Activated B cell treated with CpG ODN at 0.5 μM for 24 hours (primary cell): Measurements from ENCODE around the gene ITGB2. TPM values are rescaled to one million over a fixed set of nuclear protein-coding genes. Genes with fewer than 3 reads are reported as not detected.

Experiments
- ATAC-seq: fragments of 200-7000 bp; cut with Tn5 transposase; one replicate; pipeline ENCODE4 v1.10.0; 2021; ENCODE audit warnings: low read depth, mild to moderate bottlenecking, moderate library complexity
- CTCF ChIA-PET: fragments of 350-600 bp; sonication (Branson Sonifier 250); formaldehyde crosslinking; loops from one replicate; lab custom pipeline; 2021; ENCODE audit warnings: antibody characterized with exemption; lab: Charles Lee
- POLR2A ChIA-PET: fragments of 350-600 bp; sonication (Branson Sonifier 250); formaldehyde crosslinking; loops from one replicate; lab custom pipeline; 2021; ENCODE audit warnings: antibody characterized with exemption; lab: Charles Lee
- DNase-seq: peaks from one replicate; pipeline ENCODE4 v3.0.0; 2022
- H3K27ac Mint-ChIP-seq: one replicate; pipeline ENCODE4 v1.8.0; 2020; ENCODE audit warnings: mixed read lengths
- H3K27me3 Mint-ChIP-seq: one replicate; pipeline ENCODE4 v1.8.0; 2021; ENCODE audit warnings: mixed read lengths
- H3K36me3 Mint-ChIP-seq: one replicate; pipeline ENCODE4 v1.8.0; 2021; ENCODE audit warnings: low read depth, mixed read lengths
- H3K4me1 Mint-ChIP-seq: one replicate; pipeline ENCODE4 v1.8.0; 2021; ENCODE audit warnings: mixed read lengths
- H3K4me3 Mint-ChIP-seq: one replicate; pipeline ENCODE4 v1.8.0; 2020; ENCODE audit warnings: mild to moderate bottlenecking, mixed read lengths
- H3K9me3 Mint-ChIP-seq: one replicate; pipeline ENCODE4 v1.8.0; 2020; ENCODE audit warnings: mixed read lengths
- intact Hi-C: fragments of 100-400 bp; cut with micrococcal nuclease; formaldehyde crosslinking; loops from one replicate; pipeline ENCODE4 v1.15.1; 2024
- total RNA-seq: library from RNA; stranded (reverse); gene quantifications from 2 replicates; pipeline ENCODE4 v1.2.3, GENCODE V29; 2022
- TF ChIP-seq, protein P1 (sequence below): fragments of 200-600 bp; IDR thresholded peaks from one replicate; pipeline ENCODE4 v1.8.0; 2022; ENCODE audit warnings: antibody characterized with exemption, mild to moderate bottlenecking

ITGB2 gene
- total RNA-seq, 1 donor from 2014 or later = 124 TPM

DNA sequence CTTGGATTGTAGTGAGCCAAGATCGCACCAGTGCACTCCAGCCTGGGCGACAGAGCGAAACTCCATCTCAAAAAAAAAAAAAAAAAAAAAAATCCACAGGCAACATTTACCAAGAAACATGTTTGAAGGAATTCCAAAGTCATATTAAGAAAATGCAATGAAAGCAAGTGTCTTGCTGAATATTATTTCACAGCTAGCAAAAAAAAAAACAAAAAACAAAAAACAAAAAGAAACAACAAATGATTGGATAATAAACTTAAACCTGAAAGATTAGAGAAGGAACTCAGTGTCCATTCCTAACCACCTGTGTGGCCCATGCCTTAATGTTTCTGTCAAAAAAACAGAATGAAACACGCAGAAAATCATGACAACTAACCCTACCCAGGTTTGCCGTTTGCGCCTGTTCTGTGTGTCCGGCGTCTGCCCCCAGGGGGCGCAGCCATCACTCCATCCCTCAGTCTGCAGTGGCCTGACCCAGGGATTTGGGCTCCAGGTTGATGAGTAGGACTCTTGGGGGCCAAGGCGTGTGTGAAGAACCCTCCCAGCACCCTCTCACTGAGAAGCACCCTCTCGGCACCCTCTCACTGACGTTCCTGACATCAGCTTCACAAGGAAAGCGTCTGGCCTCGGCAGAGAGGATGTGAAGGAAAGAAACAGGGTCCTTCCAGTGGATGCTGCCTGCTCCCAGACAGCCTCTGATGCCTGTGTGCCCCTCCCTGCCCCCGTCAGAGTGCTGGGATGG, 28.0 kb downstream of the ITGB2 start:
- no peaks in the 10 kb centered on the region for H3K9me3 Mint-ChIP-seq
- ATAC-seq (peak; percentile 85), DNase-seq (peak; percentile 73)
- intact Hi-C loops = loop anchor here (1.0 to 2.0 kb wide), 5 partner anchors 18 to 236 kb away; partner anchors contain the start of gene UBE2G2
- no peaks in the 10 kb centered on the region for H3K27me3 Mint-ChIP-seq
- H3K4me1 Mint-ChIP-seq = peaks cover 24% of the 10 kb centered on the region
- H3K36me3 Mint-ChIP-seq = peaks cover 41% of the 10 kb centered on the region
- TF ChIP-seq, protein P1, sequence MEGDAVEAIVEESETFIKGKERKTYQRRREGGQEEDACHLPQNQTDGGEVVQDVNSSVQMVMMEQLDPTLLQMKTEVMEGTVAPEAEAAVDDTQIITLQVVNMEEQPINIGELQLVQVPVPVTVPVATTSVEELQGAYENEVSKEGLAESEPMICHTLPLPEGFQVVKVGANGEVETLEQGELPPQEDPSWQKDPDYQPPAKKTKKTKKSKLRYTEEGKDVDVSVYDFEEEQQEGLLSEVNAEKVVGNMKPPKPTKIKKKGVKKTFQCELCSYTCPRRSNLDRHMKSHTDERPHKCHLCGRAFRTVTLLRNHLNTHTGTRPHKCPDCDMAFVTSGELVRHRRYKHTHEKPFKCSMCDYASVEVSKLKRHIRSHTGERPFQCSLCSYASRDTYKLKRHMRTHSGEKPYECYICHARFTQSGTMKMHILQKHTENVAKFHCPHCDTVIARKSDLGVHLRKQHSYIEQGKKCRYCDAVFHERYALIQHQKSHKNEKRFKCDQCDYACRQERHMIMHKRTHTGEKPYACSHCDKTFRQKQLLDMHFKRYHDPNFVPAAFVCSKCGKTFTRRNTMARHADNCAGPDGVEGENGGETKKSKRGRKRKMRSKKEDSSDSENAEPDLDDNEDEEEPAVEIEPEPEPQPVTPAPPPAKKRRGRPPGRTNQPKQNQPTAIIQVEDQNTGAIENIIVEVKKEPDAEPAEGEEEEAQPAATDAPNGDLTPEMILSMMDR = peak; percentile 98
- H3K27ac Mint-ChIP-seq = no peak overlapping the region
- ChIA-PET POLR2A (interaction anchor here (0.6 to 9.0 kb wide), 4 partner anchors 12 to 37 kb away, joined by 3 to 84 read pairs (median 3); partner anchors contain the start of gene PTTG1IP), CTCF (interaction anchor here (0.9 to 7.1 kb wide), 12 partner anchors 9 to 233 kb away, joined by 3 to 97 read pairs (median 4); partner anchors contain the start of genes ITGB2 and PTTG1IP)
- H3K4me3 Mint-ChIP-seq = no peak overlapping the region

- TF ChIP-seq, protein P1 = no peak
- ChIA-PET POLR2A (interaction anchor here (0.6 to 9.0 kb wide), 3 partner anchors 11 to 38 kb away, joined by 3 to 84 read pairs (median 3); no protein-coding TSS in a partner anchor), CTCF (interaction anchor here (0.9 to 7.1 kb wide), 8 partner anchors 9 to 41 kb away, joined by 3 to 97 read pairs (median 6); partner anchors contain the start of gene PTTG1IP)
- DNase-seq = no peak
- intact Hi-C loops = loop anchor here (1.0 to 2.0 kb wide), 5 partner anchors 17 to 237 kb away; partner anchors contain the start of gene UBE2G2
- Mint-ChIP-seq H3K4me1 (peaks cover 24% of the 10 kb centered on the region), H3K27ac (no peak overlapping the region), H3K4me3 (no peak overlapping the region), H3K36me3 (peaks cover 41% of the 10 kb centered on the region), H3K9me3 (no peaks in the 10 kb centered on the region), H3K27me3 (no peaks in the 10 kb centered on the region)
- ATAC-seq = no peak
Measured at GRCh38 chr21:44892095-44892494, 28.6 kb downstream of the ITGB2 start.

DNA sequence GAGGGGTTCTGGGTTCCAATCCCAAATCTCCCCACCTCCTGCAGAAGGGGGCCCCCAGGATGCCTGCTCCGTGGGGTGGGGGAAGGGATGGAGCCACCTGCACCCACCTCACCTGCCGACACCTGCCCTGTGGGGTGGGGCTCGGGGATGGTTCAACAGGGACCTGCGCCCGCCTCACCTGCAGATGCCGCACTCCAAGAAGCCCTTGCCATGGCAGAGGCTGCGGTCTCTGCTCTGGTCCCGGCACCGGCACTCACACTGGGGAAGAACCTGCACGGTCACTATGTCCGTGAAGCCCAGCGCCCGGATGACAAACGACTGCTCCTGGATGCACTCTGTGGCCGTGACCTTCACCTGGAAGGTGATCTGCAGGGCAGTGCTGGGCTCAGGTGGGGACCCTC, 29.1 kb downstream of the ITGB2 start:
- peaks cover 24% of the 10 kb centered on the region for H3K4me1 Mint-ChIP-seq
- no peaks in the 10 kb centered on the region for H3K27me3 Mint-ChIP-seq
- ChIA-PET POLR2A (interaction anchor here (9.0 kb wide), 1 partner anchor 38 kb away, joined by 84 read pairs; no protein-coding TSS in a partner anchor), CTCF (interaction anchor here (0.8 to 7.1 kb wide), 5 partner anchors 16 to 208 kb away, joined by 3 to 97 read pairs (median 8); no protein-coding TSS in a partner anchor)
- no peak overlapping the region for H3K27ac Mint-ChIP-seq
- H3K9me3 Mint-ChIP-seq = no peaks in the 10 kb centered on the region
- TF ChIP-seq, protein P1 = no peak
- intact Hi-C loops = loop anchor here (1.0 to 2.0 kb wide), 5 partner anchors 17 to 237 kb away; partner anchors contain the start of gene UBE2G2
- DNase-seq = no peak
- H3K36me3 Mint-ChIP-seq = peaks cover 45% of the 10 kb centered on the region
- no peak overlapping the region for H3K4me3 Mint-ChIP-seq
- no peak for ATAC-seq

DNA sequence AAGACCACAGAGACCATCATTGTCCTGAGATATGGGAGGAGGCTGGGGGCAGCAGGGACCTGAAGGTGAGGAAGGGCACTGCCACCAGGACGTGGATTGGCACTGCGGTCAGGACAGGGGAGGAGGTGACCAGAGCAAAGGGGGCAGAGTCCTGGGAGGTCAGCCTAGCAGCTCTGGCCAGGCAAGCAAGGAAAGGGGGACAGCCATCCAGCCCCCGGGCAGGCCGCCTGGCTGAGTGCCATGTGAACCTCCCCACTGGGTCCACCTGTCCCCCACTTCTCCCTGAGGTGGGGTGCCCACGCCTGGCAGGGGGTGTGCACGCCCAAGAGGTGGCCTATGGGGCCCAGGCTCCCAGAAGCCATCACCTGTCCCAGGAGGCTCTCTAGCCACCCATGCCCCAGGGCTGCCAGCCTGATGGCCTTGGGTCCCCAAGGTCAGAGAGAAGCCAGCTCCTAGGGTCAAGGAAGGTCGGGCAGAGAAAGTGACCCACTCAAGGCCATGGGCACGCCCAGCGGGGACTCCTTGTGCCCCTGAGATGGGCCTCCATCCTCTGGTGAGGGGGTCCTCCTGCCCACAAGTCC, 29.6 kb downstream of the ITGB2 start:
- TF ChIP-seq, protein P1 = no peak
- DNase-seq = no peak
- intact Hi-C loops = no loop called here
- ChIA-PET POLR2A (interaction anchor here (9.0 kb wide), 1 partner anchor 39 kb away, joined by 84 read pairs; no protein-coding TSS in a partner anchor), CTCF (interaction anchor here (0.8 to 7.1 kb wide), 2 partner anchors 42 to 208 kb away, joined by 3 to 97 read pairs; no protein-coding TSS in a partner anchor)
- H3K27me3 Mint-ChIP-seq = no peaks in the 10 kb centered on the region
- no peak overlapping the region for H3K27ac Mint-ChIP-seq
- peaks cover 23% of the 10 kb centered on the region for H3K4me1 Mint-ChIP-seq
- no peak overlapping the region for H3K4me3 Mint-ChIP-seq
- no peaks in the 10 kb centered on the region for H3K9me3 Mint-ChIP-seq
- no peak for ATAC-seq
- peaks cover 47% of the 10 kb centered on the region for H3K36me3 Mint-ChIP-seq
